ENCODE measurements around the gene FRMD8.

Gene FRMD8

DNA sequence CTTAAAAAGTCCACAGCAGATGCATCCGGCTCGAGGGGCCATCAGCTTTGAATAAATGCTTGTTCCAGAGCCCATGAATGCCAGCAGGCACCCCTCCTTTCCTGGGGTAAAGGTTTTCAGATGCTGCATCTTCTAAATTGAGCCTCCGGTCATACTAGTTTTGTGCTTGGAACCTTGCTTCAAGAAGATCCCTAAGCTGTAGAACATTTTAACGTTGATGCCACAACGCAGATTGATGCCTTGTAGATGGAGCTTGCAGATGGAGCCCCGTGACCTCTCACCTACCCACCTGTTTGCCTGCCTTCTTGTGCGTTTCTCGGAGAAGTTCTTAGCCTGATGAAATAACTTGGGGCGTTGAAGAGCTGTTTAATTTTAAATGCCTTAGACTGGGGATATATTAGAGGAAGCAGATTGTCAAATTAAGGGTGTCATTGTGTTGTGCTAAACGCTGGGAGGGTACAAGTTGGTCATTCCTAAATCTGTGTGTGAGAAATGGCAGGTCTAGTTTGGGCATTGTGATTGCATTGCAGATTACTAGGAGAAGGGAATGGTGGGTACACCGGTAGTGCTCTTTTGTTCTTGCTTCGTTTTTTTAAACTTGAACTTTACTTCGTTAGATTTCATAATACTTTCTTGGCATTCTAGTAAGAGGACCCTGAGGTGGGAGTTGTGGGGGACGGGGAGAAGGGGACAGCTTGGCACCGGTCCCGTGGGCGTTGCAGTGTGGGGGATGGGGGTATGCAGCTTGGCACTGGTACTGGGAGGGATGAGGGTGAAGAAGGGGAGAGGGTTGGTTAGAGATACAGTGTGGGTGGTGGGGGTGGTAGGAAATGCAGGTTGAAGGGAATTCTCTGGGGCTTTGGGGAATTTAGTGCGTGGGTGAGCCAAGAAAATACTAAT is 38.0 kb downstream of the FRMD8 start:
- peak in 1 of 3 donors; percentile 61 for DNase-seq (ENCODE audit: low read depth in 3 of 3, low spot score in 1 of 3)

DNA sequence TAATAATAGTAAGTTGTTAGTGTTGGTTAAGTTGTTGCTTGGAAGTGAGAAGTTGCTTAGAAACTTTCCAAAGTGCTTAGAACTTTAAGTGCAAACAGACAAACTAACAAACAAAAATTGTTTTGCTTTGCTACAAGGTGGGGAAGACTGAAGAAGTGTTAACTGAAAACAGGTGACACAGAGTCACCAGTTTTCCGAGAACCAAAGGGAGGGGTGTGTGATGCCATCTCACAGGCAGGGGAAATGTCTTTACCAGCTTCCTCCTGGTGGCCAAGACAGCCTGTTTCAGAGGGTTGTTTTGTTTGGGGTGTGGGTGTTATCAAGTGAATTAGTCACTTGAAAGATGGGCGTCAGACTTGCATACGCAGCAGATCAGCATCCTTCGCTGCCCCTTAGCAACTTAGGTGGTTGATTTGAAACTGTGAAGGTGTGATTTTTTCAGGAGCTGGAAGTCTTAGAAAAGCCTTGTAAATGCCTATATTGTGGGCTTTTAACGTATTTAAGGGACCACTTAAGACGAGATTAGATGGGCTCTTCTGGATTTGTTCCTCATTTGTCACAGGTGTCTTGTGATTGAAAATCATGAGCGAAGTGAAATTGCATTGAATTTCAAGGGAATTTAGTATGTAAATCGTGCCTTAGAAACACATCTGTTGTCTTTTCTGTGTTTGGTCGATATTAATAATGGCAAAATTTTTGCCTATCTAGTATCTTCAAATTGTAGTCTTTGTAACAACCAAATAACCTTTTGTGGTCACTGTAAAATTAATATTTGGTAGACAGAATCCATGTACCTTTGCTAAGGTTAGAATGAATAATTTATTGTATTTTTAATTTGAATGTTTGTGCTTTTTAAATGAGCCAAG is 38.9 kb downstream of the FRMD8 start:
- peak in 2 of 3 donors; percentile 68 to 70 for DNase-seq (ENCODE audit: low read depth in 3 of 3, low spot score in 1 of 3)

DNA sequence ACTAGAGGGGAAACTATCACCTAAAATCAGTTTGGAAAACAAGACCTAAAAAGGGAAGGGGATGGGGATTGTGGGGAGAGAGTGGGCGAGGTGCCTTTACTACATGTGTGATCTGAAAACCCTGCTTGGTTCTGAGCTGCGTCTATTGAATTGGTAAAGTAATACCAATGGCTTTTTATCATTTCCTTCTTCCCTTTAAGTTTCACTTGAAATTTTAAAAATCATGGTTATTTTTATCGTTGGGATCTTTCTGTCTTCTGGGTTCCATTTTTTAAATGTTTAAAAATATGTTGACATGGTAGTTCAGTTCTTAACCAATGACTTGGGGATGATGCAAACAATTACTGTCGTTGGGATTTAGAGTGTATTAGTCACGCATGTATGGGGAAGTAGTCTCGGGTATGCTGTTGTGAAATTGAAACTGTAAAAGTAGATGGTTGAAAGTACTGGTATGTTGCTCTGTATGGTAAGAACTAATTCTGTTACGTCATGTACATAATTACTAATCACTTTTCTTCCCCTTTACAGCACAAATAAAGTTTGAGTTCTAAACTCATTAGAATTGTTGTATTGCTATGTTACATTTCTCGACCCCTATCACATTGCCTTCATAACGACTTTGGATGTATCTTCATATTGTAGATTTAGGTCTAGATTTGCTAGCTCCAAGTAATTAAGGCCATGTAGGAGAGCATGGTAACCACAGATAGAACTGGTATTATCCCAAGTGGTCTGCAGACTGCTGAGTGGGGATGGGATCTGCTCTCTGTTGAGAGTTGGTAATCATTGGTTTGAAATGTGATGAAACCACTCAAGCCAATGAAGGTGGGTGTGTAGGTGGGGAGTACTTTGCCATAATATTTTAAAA is 39.8 kb downstream of the FRMD8 start:
- no peak for DNase-seq (ENCODE audit: low read depth in 3 of 3, low spot score in 1 of 3)

DNA sequence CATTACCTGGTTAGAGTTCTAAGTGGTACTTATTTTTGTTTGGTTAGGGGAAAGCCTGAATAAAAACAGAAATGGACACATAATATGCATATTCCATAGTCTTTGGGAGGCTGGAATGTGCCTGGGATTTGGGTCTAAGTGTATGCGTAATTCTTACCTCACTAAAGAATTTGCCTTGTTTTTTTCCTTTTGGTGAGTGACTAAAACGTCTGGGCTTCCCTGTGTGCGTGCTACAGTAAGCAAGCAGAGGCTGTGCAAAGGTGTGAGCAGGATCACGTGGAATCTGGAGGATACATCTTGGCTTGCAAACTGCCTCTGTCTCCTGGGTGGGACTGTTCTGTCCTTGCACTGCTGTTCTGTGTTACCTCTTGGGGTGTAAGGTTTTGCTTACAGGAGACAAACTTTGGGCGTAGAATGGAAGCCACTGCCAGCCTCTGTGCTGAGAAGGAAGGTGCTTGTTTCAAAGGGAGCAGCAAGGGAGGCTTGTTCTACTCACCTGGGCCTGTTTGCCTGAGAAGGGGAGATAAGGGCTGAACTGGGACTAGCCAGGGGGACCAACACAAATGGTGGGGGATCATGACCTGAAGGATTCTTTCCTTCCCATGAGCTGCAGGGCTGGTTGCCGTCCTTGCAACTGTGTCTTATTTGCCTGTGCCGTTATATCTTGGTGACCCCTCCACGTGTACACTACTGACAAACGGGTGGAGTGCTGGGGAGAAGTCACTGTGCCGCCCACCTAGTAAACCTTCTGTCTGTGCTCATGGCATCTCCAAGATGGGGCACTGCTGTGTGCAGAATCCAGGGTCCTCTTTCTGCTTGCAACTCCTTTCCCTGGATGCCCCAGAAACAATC is 40.6 kb downstream of the FRMD8 start:
- no peak for DNase-seq (ENCODE audit: low read depth in 3 of 3, low spot score in 1 of 3)

DNA sequence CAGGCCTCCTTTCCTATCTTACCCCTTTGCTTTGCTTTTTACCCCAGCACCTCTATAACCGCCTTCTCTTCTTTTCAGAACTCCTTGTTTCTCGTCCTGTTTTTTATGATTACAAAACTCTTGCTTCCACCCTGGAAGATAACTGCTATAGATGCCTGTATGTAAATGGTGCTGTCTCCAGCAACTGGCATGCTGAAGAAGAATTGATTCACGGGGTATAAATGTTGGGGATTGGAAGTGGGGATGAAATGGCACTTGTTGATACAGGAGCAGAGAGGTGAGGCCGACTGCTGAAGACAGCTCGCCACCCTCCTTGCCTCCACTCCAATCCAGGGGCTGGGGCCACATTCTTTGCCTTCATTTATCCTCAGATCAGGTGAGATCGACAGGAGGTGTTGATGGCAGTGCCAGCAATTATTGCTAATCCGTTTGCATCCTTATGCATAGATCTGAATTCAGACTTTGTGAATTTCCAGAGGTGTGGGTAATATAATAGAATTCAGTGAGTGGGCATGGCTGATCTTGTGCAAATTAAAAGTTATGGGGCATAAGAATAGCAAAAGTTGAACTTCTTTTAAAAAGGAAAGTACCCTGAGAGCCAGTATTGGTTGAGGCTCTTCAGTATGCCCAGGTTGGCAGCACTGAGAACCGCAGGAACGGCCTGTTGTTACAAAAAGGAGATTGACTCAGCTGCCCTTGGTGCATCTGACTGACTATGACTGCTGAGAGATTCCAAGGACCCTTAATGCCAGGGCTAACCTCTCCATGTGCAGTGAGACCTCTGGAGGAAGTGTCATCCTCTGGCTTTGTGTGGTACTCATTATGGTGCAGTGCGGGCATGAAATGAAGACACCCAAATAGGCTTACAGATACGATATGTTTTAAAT is 41.5 kb downstream of the FRMD8 start:
- DNase-seq (ENCODE audit: low read depth in 3 of 3, low spot score in 1 of 3) = no peak

DNA sequence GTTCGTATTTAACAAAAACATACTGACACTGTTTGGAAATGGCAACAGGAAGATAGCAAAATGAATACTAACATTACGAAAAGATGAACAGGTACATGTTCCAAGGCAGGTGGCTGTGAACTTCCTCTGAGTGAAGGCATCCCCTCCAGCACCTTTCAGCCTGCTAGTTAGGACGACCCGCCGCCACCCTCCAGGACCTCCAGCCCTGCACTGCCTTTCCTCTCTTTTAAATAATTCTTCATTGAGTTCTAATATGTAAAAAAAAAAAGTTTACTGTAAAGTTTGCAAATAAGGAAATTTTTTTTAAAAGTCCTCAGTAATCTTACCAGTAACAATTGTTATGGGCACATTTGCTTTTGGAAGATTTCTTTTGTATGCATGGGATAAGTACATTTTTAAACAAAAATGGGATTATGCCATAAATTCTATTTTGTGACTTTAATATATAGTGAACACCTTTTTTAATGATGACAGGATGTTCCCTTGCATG is 42.2 kb downstream of the FRMD8 start:
- DNase-seq (ENCODE audit: low read depth in 3 of 3, low spot score in 1 of 3) = no peak

DNA sequence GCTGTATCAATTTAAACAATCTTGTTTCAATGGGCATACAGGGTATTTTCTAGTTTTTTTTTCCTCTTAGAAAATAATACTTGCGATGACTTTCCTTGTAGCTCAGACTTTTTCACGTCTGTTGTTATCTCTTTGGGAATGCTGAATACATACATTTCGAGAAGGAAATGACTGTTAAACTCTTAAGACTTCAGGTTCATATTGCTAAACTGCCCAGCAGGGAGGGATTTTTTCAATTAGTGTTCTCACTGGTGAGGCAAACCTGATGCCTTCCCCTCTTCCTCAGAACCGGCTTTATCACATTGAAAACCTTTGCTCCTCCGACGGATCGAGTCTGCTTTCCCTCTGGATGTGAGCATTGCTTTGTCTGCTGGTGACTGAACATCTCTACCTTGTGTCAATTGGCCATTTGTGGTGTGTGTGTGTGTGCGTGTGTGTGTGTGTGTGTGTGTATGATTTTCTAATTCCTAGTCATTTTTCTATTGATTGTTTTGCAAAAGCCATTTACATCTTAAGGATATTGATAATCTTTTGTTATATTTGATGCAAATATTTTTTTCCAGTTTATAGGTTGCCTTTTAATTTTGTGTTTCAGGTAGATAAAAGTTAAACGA is 42.7 kb downstream of the FRMD8 start:
- no peak for DNase-seq (ENCODE audit: low read depth in 3 of 3, low spot score in 1 of 3)

DNA sequence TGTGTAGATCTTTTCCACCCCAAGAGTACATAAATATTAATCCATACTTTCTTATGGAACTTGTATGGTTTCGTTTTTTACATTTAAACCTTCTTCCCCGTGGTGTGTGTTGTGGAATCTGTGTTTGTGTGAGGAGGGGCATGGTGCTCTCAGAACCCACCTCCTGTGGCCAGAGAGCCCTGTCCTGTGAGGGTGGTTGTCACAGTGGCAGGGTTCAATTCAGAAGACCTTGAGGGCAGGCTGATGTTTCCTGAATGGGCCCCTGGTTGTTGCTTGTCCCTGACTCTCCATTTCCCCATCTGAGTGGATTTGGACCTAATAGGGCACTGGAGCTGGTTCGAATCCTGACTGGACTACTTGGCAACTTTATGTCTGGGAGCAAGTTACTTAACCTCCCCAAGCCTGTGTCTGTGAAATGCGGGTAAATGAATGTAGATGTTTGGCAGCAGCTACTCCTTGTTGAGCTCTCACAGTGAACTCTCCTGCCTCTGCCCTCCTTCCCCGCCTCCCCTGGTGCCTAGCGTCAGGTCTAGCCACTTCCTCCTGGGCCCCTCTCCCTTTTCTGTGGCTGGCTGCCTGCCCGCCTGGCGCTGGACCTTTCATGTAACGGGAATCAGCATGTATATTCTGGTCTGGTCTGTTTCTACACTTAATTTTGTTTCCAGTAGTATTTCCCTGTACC is 43.4 kb downstream of the FRMD8 start:
- DNase-seq (ENCODE audit: low read depth in 3 of 3, low spot score in 1 of 3) = no peak

DNA sequence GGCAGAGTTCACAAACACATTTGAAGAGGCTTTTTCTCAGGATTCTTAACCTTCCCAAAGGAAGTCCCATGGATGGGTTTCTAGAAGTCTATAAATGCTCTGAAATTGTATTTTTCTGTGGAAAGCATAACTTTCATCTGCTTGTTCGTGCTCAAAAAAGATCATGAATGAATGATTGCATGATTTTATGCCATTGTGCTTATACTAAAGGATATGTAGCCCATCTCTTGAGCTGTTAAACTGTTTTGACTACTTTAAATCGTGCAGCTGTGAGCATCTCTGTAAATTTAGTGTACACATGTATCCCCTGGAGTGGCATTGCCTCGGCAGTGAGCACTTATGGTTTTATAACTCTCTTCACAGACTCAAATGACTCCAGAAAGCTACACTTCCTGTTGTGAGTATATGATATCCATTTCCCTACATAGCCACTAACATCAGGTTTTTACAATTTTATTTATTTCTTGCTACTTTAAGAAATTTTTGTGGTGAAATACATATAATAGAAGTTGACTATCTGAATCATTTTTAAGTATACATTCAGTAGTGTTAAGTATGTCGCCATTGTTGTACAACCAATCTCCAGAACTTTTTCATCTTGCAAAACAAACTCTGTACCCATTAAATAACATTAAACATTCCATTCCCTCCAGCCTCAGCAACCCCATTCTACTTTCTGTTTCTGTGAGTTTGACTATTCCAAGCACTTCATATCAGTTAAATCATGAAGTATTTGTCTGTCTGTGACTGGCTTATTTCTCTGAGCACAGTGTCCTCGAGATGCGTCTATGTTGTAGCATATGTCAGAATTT is 44.2 kb downstream of the FRMD8 start:
- DNase-seq (ENCODE audit: low read depth in 3 of 3, low spot score in 1 of 3) = no peak

DNA sequence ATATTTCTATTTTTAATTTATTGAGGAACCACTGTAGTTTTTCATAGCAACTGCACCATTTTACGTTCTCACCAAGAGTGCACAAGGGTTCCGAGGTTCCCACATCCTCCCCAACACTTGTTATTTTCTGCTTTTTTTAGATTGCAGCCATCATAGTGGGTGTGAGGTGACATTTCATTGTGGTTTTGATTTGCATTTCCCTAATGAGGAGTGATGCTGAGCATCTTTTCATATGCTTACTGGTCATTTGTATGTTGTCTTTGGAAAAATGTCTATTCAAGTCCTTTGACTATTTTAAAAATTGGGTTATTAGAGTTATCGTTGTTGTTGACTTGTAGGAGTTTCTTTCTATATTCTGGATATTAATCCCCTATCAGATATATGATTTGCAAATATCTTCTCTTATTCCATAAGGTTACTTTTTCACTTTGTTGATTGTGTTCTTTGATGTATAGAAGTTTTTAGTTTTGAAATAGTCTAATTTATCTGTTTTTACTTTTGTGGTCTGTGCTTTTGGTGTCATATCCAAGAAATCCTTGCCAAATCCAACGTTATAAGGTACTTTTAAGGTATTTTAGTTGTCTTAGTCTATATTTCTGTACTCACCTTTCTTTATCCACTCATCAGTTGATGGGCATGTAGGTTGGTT is 45.1 kb downstream of the FRMD8 start:
- DNase-seq (ENCODE audit: low read depth in 3 of 3, low spot score in 1 of 3) = no peak

DNA sequence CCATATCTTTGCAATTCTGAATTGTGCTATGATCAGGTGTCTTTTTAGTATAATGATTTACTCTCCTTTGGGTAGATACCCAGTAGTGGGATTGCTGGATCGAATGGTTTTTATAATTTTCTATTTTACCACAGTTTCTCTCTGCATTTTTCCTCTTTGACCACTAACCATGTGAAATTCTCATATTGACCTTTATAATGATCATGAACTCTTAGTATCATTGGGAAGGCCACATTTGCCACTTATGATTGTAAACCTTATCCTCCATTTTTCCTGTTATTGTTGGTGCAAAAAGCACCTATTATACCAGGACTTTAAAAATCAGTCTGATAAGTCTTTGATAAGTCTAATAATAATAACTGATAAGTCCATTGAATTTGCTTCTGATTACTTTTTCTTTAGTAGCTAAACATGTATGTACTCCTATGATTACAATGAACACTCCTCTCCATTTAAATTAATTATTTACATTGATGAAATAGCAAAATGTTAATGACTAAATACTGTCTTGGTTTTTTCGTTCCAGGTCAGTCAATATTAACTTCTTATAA is 45.7 kb downstream of the FRMD8 start:
- no peak for DNase-seq (ENCODE audit: low read depth in 3 of 3, low spot score in 1 of 3)

DNA sequence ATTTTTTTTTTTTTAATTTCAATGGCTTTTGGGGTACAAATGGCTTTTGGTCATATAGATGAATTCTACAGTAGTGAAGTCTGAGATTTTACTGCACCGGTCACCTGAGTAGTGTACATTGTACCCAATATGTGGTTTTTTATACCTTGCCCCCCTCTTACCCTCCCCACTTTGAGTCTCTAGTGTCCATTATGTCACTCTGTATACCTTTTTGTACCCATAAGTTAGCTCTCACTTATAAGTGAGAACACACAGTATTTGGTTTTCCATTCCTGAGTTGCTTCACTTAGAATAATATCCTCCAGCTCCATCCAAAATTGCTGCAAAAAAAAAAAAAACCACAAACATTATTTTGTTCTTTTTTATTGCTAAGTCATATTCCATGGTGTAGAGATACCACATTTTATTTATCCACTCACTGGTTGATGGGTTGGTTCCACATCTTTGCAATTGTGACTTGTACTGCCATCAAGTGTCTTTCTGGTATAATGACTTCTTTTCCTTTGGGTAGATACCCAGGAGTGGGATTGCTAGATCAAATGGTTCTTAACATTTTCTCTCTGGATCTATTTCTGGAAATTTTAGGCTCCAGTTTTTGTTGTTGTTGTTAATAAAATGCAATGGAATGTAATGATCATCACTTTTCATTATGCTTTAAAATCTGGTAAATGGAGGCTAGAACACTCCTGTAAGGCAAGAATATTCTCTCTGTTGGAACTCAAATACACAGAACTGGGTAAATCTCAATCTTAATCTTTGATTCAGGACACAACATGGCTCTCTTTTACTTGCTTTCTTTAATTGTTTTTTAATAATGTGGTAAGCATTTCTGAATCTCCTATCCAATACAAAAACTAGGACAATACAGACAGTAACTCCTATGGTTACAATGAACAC is 46.5 kb downstream of the FRMD8 start:
- DNase-seq (ENCODE audit: low read depth in 3 of 3, low spot score in 1 of 3) = no peak

DNA sequence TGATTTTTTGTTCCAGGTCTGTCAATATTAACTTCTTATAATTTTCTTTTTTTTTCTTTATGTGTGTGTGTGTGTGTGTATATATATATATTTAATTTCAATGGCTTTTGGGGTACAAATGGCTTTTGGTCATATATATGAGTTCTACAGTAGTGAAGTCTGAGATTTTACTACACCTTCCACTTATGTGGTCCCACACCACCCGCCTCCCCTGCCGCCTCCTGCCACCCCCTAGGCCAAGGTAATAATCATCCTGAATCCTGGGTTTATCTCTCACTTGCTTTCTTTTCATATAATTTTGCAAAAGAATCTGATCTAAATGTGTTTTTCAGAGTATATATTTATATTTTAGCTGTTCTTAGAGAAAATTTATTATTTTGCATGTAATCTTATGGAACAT is 47.2 kb downstream of the FRMD8 start:
- DNase-seq (ENCODE audit: low read depth in 3 of 3, low spot score in 1 of 3) = no peak

DNA sequence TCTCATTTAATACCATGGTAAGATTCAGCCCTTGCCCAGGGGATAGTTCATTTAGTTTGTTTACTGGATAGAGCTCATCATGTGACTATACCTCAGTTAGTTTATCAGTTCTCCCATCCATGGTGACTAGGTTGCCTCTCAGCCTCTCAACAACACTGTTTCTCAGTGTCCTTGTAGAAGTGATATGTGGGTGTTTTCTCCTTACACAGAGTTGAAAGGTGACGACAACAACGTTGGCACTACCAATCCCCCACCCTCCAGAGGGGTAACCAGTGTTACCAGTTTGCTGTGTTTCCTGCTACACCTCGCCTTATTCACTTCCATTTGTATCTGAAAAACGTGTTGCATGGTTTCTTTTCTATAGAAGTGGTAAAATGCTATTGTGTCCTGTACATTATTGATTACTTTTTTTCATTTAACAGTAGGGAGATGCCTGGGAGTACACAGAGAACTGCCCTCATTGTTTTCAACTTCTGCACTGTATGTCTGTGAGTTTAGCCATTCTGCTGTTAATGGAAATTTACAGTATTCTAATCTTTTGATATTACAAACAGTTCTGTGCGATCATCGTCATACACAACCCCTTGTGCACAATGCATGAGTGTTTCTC is 47.7 kb downstream of the FRMD8 start:
- DNase-seq (ENCODE audit: low read depth in 3 of 3, low spot score in 1 of 3) = no peak
